Measurements from ENCODE around the gene ALG5.

The ALG5 gene

GRCh38 chr13:37039896-37040295, 40.8 kb upstream of the ALG5 start:
- Mint-ChIP-seq H3K36me3 (ENCODE audit: low read depth) (peaks cover 81% of the 10 kb centered on the region), H3K4me3 (no peak overlapping the region), H3K27me3 (ENCODE audit: low read depth) (no peaks in the 10 kb centered on the region), H3K27ac (no peak overlapping the region), H3K9me3 (peaks cover 3% of the 10 kb centered on the region), H3K4me1 (no peaks in the 10 kb centered on the region)
- TF ChIP-seq, protein P1, sequence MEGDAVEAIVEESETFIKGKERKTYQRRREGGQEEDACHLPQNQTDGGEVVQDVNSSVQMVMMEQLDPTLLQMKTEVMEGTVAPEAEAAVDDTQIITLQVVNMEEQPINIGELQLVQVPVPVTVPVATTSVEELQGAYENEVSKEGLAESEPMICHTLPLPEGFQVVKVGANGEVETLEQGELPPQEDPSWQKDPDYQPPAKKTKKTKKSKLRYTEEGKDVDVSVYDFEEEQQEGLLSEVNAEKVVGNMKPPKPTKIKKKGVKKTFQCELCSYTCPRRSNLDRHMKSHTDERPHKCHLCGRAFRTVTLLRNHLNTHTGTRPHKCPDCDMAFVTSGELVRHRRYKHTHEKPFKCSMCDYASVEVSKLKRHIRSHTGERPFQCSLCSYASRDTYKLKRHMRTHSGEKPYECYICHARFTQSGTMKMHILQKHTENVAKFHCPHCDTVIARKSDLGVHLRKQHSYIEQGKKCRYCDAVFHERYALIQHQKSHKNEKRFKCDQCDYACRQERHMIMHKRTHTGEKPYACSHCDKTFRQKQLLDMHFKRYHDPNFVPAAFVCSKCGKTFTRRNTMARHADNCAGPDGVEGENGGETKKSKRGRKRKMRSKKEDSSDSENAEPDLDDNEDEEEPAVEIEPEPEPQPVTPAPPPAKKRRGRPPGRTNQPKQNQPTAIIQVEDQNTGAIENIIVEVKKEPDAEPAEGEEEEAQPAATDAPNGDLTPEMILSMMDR (IDR thresholded peaks at IDR 0.05; ENCODE audit: unreplicated experiment in 3 of 3) = no peak

DNA sequence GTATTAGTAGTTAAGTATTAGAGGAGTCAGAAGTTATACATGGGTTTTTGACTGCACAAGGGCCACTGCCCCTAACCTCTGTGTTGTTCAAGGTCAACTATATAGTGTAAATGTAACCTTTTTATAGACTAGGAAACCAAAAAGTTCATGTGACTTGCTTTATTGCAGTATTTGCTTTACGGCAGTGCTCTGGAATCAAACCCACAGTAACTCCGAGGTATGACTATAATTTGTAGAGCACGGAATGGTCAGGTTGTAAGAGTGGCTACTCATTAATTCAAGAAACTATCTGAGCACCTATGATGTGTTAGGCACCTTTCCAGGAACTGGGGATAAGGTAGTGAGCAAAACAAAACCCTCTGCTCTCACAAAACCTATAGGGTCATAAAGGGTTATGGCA, 38.1 kb upstream of the ALG5 start:
- TF ChIP-seq, protein P1 (IDR thresholded peaks at IDR 0.05; ENCODE audit: unreplicated experiment in 3 of 3) = no peak
- Mint-ChIP-seq H3K36me3 (ENCODE audit: low read depth) (peaks cover 86% of the 10 kb centered on the region), H3K4me1 (no peaks in the 10 kb centered on the region), H3K4me3 (no peak overlapping the region), H3K27ac (no peak overlapping the region), H3K9me3 (peaks cover 8% of the 10 kb centered on the region), H3K27me3 (ENCODE audit: low read depth) (no peaks in the 10 kb centered on the region)

GRCh38 chr13:37029617-37030016, 30.5 kb upstream of the ALG5 start:
- Mint-ChIP-seq H3K27ac (no peak overlapping the region), H3K36me3 (ENCODE audit: low read depth) (peaks cover 66% of the 10 kb centered on the region), H3K4me1 (no peaks in the 10 kb centered on the region)

GRCh38 chr13:37027639-37028038, 28.5 kb upstream of the ALG5 start:
- no peak overlapping the region for H3K4me3 Mint-ChIP-seq

More at GRCh38 chr13:37029617-37030016, 30.5 kb upstream of the ALG5 start:
- H3K27me3 Mint-ChIP-seq (ENCODE audit: low read depth) = no peaks in the 10 kb centered on the region
- H3K9me3 Mint-ChIP-seq = peaks cover 5% of the 10 kb centered on the region
- TF ChIP-seq, protein P1 (IDR thresholded peaks at IDR 0.05; ENCODE audit: unreplicated experiment in 3 of 3) = no peak
- no peak overlapping the region for H3K4me3 Mint-ChIP-seq

GRCh38 chr13:37026771-37027170, 27.6 kb upstream of the ALG5 start:
- Mint-ChIP-seq H3K27me3 (ENCODE audit: low read depth) (no peaks in the 10 kb centered on the region), H3K36me3 (ENCODE audit: low read depth) (peaks cover 65% of the 10 kb centered on the region), H3K4me1 (peaks cover 10% of the 10 kb centered on the region), H3K27ac (no peak overlapping the region), H3K4me3 (no peak overlapping the region), H3K9me3 (no peaks in the 10 kb centered on the region)
- TF ChIP-seq, protein P1 (IDR thresholded peaks at IDR 0.05; ENCODE audit: unreplicated experiment in 3 of 3) = no peak

More at GRCh38 chr13:37027639-37028038, 28.5 kb upstream of the ALG5 start:
- no peaks in the 10 kb centered on the region for H3K27me3 Mint-ChIP-seq (ENCODE audit: low read depth)
- peaks cover 10% of the 10 kb centered on the region for H3K4me1 Mint-ChIP-seq
- H3K36me3 Mint-ChIP-seq (ENCODE audit: low read depth) = peaks cover 65% of the 10 kb centered on the region
- TF ChIP-seq, protein P1 (IDR thresholded peaks at IDR 0.05; ENCODE audit: unreplicated experiment in 3 of 3) = no peak
- H3K9me3 Mint-ChIP-seq = no peaks in the 10 kb centered on the region
- H3K27ac Mint-ChIP-seq = no peak overlapping the region

DNA sequence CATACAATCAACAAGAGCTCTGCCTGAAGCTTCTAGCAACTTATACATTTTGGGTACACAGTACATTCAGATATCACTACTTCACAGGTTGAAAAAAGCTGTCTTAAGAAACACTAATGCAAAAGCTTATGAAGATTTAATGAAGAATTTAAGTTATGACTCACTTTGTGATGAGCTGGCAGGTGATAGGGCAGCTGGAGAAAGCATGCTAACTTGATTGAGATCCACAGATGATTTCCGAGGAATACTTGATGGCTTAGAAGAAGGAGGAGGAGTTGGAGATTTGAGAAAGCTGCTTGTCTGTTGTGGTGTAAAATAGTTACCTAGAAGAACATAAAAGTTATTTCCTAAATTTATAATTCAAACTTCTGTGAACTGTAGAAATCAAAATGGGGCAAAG, 24.7 kb upstream of the ALG5 start:
- TF ChIP-seq, protein P1 (IDR thresholded peaks at IDR 0.05; ENCODE audit: unreplicated experiment in 3 of 3) = no peak

More for the DNA sequence above, 24.7 kb upstream of the ALG5 start:
- Mint-ChIP-seq H3K27me3 (ENCODE audit: low read depth) (no peaks in the 10 kb centered on the region), H3K27ac (peak overlapping the region; percentile 1 to 67 (median 19)), H3K4me3 (no peak overlapping the region), H3K36me3 (ENCODE audit: low read depth) (peaks cover 65% of the 10 kb centered on the region), H3K4me1 (peaks cover 10% of the 10 kb centered on the region), H3K9me3 (no peaks in the 10 kb centered on the region)

Measured in nephron (organoid).